Lower lobe of right lung (tissue), 2 donors: ENCODE data around the gene RBM33. TPM values are rescaled to one million over a fixed set of nuclear protein-coding genes. Genes with fewer than 3 reads are reported as not detected.

Experiments
- ATAC-seq, 2 donors: fragments of 200-7000 bp; cut with Tn5 transposase; one replicate each; pipeline ENCODE4 v1.9.1; 2020 to 2022; ENCODE audit warnings: mild to moderate bottlenecking in 2 of 2, moderate library complexity in 2 of 2
- DNase-seq: peaks from one replicate; pipeline ENCODE4 v3.0.0-alpha.2; 2020
- H3K27ac ChIP-seq: fragments of 200-600 bp; one replicate; pipeline ENCODE4 v1.8.0; 2022
- H3K27me3 ChIP-seq: fragments of 200-600 bp; one replicate; pipeline ENCODE4 v1.8.0; 2022; ENCODE audit warnings: low read depth
- H3K36me3 ChIP-seq: fragments of 200-600 bp; one replicate; pipeline ENCODE4 v1.8.0; 2022; ENCODE audit warnings: mild to moderate bottlenecking
- H3K4me1 ChIP-seq: fragments of 200-600 bp; one replicate; pipeline ENCODE4 v1.8.0; 2022
- H3K4me3 ChIP-seq: fragments of 200-600 bp; one replicate; pipeline ENCODE4 v1.8.0; 2022; ENCODE audit warnings: mild to moderate bottlenecking
- H3K9me3 ChIP-seq: fragments of 200-600 bp; one replicate; pipeline ENCODE4 v1.8.0; 2022
- intact Hi-C: fragments of 100-400 bp; cut with DNase I; formaldehyde crosslinking; loops from one replicate; pipeline ENCODE4 v1.11.0; 2022
- total RNA-seq: library from RNA; stranded (reverse); fragmentation: NEBNext Ultra II Directional; extraction: Animal tissue kit (Norgen Biotek cat#: 25700); gene quantifications from one replicate; pipeline ENCODE4 v1.2.1, GENCODE V29; 2021
- TF ChIP-seq, protein P1 (sequence below): fragments of 200-600 bp; IDR thresholded peaks from one replicate; pipeline ENCODE4 v1.8.0; 2022; ENCODE audit warnings: antibody characterized with exemption, mild to moderate bottlenecking
- donor health status: DM: no; HTN: yes; CAD: no; lungs with severe emphysema.

The RBM33 gene
- total RNA-seq, 1 donor from 2014 or later: 67.2 TPM

DNA sequence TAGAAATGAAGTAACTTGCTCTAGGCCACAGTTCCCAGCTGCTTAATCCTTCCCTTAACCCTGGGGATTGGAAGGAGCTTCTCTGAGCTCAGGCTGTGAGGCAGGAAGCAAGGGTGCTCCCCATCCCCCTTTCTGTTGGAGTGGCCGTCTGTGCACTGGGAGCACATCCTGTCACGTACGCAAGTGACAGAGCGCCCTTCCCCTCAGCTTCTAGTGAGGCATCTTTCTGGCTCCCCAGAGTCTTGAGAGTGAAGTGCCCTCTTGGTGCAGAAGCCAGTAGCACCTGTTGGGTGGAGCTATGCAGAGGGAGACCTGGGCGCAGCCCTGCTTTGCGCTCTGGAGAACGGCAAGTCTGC, 120.0 kb downstream of the RBM33 start:
- intact Hi-C loops: no loop called here
- H3K4me3 ChIP-seq: no peak overlapping the region
- peaks cover 33% of the 10 kb centered on the region for H3K4me1 ChIP-seq
- TF ChIP-seq, protein P1, sequence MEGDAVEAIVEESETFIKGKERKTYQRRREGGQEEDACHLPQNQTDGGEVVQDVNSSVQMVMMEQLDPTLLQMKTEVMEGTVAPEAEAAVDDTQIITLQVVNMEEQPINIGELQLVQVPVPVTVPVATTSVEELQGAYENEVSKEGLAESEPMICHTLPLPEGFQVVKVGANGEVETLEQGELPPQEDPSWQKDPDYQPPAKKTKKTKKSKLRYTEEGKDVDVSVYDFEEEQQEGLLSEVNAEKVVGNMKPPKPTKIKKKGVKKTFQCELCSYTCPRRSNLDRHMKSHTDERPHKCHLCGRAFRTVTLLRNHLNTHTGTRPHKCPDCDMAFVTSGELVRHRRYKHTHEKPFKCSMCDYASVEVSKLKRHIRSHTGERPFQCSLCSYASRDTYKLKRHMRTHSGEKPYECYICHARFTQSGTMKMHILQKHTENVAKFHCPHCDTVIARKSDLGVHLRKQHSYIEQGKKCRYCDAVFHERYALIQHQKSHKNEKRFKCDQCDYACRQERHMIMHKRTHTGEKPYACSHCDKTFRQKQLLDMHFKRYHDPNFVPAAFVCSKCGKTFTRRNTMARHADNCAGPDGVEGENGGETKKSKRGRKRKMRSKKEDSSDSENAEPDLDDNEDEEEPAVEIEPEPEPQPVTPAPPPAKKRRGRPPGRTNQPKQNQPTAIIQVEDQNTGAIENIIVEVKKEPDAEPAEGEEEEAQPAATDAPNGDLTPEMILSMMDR: no peak
- H3K27me3 ChIP-seq: no peaks in the 10 kb centered on the region
- H3K9me3 ChIP-seq: no peaks in the 10 kb centered on the region
- H3K36me3 ChIP-seq: peaks cover 58% of the 10 kb centered on the region
- H3K27ac ChIP-seq: peak overlapping the region; percentile 74
- no peak for DNase-seq
- ATAC-seq: peak in 1 of 2 donors; percentile 10

DNA sequence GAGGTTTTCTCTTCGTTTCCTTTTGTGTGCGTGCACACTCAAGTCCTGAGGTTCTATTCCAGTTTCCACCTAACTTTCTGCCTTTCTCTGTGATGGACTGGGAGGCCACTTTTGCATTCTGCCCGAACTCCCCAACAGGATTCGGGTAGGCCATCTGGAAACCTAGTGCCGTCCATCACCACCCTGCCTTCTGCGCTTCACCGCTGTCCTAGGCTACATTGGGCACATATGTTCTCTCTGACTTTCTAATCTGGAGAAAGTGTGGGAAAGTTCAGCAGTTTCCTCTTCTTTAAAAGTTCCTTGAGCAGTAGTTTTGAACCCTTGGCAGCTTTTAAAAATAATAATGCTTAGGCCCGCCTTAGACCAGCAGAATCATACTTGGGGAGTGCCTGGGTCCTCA, 121.0 kb downstream of the RBM33 start:
- TF ChIP-seq, protein P1: no peak
- no peak for DNase-seq
- intact Hi-C loops: no loop called here
- H3K27ac ChIP-seq: no peak overlapping the region
- H3K4me3 ChIP-seq: no peak overlapping the region
- peaks cover 68% of the 10 kb centered on the region for H3K36me3 ChIP-seq
- no peaks in the 10 kb centered on the region for H3K9me3 ChIP-seq
- peaks cover 33% of the 10 kb centered on the region for H3K4me1 ChIP-seq
- no peaks in the 10 kb centered on the region for H3K27me3 ChIP-seq
- no peak for ATAC-seq

GRCh38 chr7:155766386-155766785, 121.9 kb downstream of the RBM33 start:
- Histone ChIP-seq H3K9me3 (no peaks in the 10 kb centered on the region), H3K4me3 (no peak overlapping the region), H3K4me1 (peaks cover 27% of the 10 kb centered on the region), H3K27me3 (no peaks in the 10 kb centered on the region), H3K27ac (no peak overlapping the region), H3K36me3 (peaks cover 77% of the 10 kb centered on the region)
- TF ChIP-seq, protein P1: no peak
- intact Hi-C loops: no loop called here
- DNase-seq: no peak
- ATAC-seq: no peak

DNA sequence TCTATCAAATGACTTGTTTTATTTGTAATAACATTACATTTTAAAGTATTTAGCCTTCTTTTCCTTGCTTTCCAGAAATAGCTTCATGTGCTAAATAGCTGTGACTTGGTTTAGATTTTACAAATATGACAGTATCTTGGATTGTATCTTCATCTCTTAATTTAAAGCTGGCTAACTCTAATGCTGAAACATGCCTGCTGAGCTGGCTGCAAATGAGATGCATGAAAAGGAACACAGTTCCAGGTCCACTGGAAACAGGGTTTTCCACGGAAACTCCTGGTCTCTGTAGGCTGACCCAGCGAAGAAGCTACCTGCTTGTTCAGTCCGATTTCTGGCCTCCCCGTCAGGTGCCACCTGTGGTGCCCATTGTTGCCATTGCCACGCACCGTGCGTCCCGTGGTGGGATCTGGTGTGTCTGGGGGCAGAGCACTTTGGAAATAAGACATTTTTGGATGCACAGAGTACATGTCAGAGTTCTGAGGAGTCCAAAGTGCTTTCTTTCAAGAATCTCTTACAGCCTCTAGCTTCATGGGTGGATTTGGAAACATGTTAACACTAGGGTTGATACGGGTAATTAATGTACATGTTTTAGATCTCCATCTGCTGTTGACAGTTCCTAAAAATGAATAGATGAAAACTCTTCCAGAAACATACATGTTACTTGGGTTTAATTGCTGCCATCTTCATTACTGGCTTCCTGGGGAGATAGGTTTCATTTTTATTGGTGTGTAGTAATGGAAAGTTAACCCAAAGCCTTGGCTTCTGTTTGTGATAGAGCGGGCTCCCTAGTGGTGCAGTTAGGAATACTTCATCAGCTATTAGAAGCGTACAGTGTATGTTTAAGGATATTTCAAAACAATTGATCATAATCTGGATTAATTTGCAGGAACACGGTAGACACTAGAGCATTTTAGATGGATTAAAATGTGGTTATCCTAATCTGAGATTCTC, 122.8 kb downstream of the RBM33 start:
- DNase-seq (no peak), ATAC-seq (no peak)
- Histone ChIP-seq H3K27ac (no peak overlapping the region), H3K4me1 (peaks cover 27% of the 10 kb centered on the region), H3K9me3 (no peaks in the 10 kb centered on the region), H3K4me3 (no peak overlapping the region), H3K27me3 (no peaks in the 10 kb centered on the region), H3K36me3 (peaks cover 86% of the 10 kb centered on the region)
- intact Hi-C loops: no loop called here
- TF ChIP-seq, protein P1: no peak

GRCh38 chr7:155769701-155770100, 125.2 kb downstream of the RBM33 start:
- Histone ChIP-seq H3K27ac (no peak overlapping the region), H3K27me3 (no peaks in the 10 kb centered on the region), H3K36me3 (peaks cover 100% of the 10 kb centered on the region), H3K9me3 (no peaks in the 10 kb centered on the region), H3K4me3 (no peak overlapping the region), H3K4me1 (peaks cover 2% of the 10 kb centered on the region)
- TF ChIP-seq, protein P1: no peak
- ATAC-seq: no peak
- intact Hi-C loops: no loop called here
- no peak for DNase-seq
